ENCODE data around the gene SPATS2. TPM values are rescaled to one million over a fixed set of nuclear protein-coding genes. Genes with fewer than 3 reads are reported as not detected.

SPATS2 gene
- polyA plus RNA-seq, 1 of the 3 experiments (the other 2 are of a cell fraction), result 72.9 TPM

DNA sequence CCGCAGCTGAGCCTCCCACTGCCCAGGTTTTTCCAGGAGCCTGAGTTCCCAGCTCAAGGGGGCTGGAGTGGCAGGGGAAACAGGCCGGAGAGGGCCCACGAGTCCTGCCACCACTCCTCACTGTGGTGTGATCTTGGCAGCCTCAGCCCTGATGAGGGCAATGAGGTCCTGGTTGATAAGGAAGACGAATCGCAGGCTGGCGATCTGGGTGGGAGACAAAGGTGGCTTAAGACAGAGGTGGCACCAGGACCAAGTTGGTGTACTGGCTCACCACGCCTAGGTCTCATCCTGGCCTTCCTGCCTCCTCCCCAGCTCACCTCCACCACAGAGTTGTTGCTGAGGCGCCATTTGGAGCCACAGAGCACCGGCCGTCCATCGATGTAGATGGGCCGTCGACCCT, 191.3 kb downstream of the SPATS2 start (continued):
- TF ChIP-seq, protein P1, sequence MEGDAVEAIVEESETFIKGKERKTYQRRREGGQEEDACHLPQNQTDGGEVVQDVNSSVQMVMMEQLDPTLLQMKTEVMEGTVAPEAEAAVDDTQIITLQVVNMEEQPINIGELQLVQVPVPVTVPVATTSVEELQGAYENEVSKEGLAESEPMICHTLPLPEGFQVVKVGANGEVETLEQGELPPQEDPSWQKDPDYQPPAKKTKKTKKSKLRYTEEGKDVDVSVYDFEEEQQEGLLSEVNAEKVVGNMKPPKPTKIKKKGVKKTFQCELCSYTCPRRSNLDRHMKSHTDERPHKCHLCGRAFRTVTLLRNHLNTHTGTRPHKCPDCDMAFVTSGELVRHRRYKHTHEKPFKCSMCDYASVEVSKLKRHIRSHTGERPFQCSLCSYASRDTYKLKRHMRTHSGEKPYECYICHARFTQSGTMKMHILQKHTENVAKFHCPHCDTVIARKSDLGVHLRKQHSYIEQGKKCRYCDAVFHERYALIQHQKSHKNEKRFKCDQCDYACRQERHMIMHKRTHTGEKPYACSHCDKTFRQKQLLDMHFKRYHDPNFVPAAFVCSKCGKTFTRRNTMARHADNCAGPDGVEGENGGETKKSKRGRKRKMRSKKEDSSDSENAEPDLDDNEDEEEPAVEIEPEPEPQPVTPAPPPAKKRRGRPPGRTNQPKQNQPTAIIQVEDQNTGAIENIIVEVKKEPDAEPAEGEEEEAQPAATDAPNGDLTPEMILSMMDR (IDR thresholded peaks at IDR 0.05), result no peak

DNA sequence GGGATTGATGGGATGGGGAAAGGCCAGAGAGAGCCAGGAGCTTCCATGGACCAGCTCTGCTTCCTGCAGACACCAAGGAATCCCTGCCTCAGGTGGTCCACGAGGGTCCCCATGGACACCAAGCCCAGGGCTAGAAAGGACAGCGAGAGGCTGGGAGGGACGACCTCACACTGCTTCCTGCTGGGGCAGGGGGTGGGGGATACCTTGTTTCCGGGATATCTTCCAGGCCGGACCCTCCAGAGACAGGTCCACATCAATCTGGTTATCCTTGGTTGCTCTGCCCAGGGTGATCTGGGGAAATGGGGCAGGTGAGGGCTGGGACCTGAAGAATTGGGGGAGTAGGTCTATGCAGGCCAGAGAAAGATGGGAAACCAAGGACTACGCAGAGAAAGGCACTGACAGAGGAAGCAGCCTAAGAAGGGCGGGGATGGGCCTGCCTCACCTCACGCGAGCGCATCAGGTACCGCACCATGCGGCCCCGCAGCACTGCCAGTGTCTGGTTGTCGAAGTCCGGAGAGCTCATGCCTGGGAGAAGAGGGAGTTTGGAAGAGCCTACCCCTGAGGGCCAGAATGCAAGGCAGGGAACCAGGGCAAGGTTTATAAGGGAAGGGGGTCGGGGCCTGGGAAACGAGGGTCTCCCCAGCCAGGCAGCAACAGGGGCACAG, 191.9 kb downstream of the SPATS2 start:
- Histone ChIP-seq H3K27me3 (ENCODE audit: insufficient read depth) (no peaks in the 10 kb centered on the region), H3K27ac (ENCODE audit: low read depth in 2 of 2, low read length in 1 of 2) (no peak overlapping the region), H4K20me1 (ENCODE audit: insufficient read depth) (no peaks in the 10 kb centered on the region), H3K79me2 (ENCODE audit: insufficient read depth) (no peaks in the 10 kb centered on the region), H2AFZ (ENCODE audit: low read depth) (no peak overlapping the region), H3K4me1 (ENCODE audit: control insufficient read depth in 1 of 2, insufficient read depth in 2 of 2, low read depth in 1 of 2, low read length in 1 of 2) (no peaks in the 10 kb centered on the region), H3K4me3 (ENCODE audit: low read depth in 2 of 2, low read length in 1 of 2) (no peak overlapping the region), H3K36me3 (replicated peaks in 1 of 2; ENCODE audit: control insufficient read depth in 1 of 2, insufficient read depth in 2 of 2, low read length in 1 of 2) (peaks cover 19 to 63% of the 10 kb centered on the region in 2 experiments), H3F3A (replicated peaks; ENCODE audit: insufficient read depth) (no peaks in the 10 kb centered on the region), H3K9me2 (no peaks in the 10 kb centered on the region), H3K4me2 (no peak overlapping the region), H3K9ac (no peak overlapping the region), H3K9me3 (no peaks in the 10 kb centered on the region)
- ChIA-PET POLR2A (no interaction called here), CTCF (interaction anchor here (0.6 to 9.9 kb wide), 6 partner anchors 22 to 212 kb away, joined by 3 to 76 read pairs (median 4); partner anchors contain the start of gene DNAJC22)
- 98% methylated on average over 14 of the region's 17 CpGs for WGBS (ENCODE audit: low lambda C conversion rate)
- no peak for DNase-seq
- TF ChIP-seq RCOR1 (IDR thresholded peaks at IDR 0.05; ENCODE audit: low read length) (no peak), EP300 (IDR thresholded peaks at IDR 0.05; ENCODE audit: borderline replicate concordance in 1 of 2, low read depth in 1 of 2, low read length in 1 of 2) (no peak), TEAD4 (IDR thresholded peaks at IDR 0.05; ENCODE audit: borderline replicate concordance, insufficient read depth) (no peak), NRF1 (IDR thresholded peaks at IDR 0.05; ENCODE audit: low read depth, low read length) (no peak), SIN3A (IDR thresholded peaks at IDR 0.05; ENCODE audit: borderline replicate concordance, low read depth, low read length) (no peak), NFIC (IDR thresholded peaks at IDR 0.05; ENCODE audit: borderline replicate concordance) (no peak), EZH2phosphoT487 (IDR thresholded peaks at IDR 0.05; ENCODE audit: borderline replicate concordance, low read depth) (no peak)
- TF ChIP-seq, protein P2, sequence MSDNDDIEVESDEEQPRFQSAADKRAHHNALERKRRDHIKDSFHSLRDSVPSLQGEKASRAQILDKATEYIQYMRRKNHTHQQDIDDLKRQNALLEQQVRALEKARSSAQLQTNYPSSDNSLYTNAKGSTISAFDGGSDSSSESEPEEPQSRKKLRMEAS (IDR thresholded peaks at IDR 0.05; ENCODE audit: low read depth), result no peak
- TF ChIP-seq, protein P3, sequence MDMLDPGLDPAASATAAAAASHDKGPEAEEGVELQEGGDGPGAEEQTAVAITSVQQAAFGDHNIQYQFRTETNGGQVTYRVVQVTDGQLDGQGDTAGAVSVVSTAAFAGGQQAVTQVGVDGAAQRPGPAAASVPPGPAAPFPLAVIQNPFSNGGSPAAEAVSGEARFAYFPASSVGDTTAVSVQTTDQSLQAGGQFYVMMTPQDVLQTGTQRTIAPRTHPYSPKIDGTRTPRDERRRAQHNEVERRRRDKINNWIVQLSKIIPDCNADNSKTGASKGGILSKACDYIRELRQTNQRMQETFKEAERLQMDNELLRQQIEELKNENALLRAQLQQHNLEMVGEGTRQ (IDR thresholded peaks at IDR 0.05; ENCODE audit: borderline replicate concordance, low read depth, low read length), result no peak
- TF ChIP-seq, protein P4, sequence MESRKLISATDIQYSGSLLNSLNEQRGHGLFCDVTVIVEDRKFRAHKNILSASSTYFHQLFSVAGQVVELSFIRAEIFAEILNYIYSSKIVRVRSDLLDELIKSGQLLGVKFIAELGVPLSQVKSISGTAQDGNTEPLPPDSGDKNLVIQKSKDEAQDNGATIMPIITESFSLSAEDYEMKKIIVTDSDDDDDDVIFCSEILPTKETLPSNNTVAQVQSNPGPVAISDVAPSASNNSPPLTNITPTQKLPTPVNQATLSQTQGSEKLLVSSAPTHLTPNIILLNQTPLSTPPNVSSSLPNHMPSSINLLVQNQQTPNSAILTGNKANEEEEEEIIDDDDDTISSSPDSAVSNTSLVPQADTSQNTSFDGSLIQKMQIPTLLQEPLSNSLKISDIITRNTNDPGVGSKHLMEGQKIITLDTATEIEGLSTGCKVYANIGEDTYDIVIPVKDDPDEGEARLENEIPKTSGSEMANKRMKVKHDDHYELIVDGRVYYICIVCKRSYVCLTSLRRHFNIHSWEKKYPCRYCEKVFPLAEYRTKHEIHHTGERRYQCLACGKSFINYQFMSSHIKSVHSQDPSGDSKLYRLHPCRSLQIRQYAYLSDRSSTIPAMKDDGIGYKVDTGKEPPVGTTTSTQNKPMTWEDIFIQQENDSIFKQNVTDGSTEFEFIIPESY (IDR thresholded peaks at IDR 0.05; ENCODE audit: borderline replicate concordance, low read depth), result no peak
- TF ChIP-seq, protein P5, sequence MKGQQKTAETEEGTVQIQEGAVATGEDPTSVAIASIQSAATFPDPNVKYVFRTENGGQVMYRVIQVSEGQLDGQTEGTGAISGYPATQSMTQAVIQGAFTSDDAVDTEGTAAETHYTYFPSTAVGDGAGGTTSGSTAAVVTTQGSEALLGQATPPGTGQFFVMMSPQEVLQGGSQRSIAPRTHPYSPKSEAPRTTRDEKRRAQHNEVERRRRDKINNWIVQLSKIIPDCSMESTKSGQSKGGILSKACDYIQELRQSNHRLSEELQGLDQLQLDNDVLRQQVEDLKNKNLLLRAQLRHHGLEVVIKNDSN (IDR thresholded peaks at IDR 0.05; ENCODE audit: borderline replicate concordance, low read depth), result no peak
- TF ChIP-seq, protein P6, sequence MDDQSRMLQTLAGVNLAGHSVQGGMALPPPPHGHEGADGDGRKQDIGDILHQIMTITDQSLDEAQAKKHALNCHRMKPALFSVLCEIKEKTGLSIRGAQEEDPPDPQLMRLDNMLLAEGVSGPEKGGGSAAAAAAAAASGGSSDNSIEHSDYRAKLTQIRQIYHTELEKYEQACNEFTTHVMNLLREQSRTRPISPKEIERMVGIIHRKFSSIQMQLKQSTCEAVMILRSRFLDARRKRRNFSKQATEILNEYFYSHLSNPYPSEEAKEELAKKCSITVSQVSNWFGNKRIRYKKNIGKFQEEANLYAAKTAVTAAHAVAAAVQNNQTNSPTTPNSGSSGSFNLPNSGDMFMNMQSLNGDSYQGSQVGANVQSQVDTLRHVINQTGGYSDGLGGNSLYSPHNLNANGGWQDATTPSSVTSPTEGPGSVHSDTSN (IDR thresholded peaks at IDR 0.05), result no peak
- TF ChIP-seq, protein P7, sequence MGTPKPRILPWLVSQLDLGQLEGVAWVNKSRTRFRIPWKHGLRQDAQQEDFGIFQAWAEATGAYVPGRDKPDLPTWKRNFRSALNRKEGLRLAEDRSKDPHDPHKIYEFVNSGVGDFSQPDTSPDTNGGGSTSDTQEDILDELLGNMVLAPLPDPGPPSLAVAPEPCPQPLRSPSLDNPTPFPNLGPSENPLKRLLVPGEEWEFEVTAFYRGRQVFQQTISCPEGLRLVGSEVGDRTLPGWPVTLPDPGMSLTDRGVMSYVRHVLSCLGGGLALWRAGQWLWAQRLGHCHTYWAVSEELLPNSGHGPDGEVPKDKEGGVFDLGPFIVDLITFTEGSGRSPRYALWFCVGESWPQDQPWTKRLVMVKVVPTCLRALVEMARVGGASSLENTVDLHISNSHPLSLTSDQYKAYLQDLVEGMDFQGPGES (IDR thresholded peaks at IDR 0.05; ENCODE audit: low read depth, low read length), result no peak
- TF ChIP-seq, protein P8, sequence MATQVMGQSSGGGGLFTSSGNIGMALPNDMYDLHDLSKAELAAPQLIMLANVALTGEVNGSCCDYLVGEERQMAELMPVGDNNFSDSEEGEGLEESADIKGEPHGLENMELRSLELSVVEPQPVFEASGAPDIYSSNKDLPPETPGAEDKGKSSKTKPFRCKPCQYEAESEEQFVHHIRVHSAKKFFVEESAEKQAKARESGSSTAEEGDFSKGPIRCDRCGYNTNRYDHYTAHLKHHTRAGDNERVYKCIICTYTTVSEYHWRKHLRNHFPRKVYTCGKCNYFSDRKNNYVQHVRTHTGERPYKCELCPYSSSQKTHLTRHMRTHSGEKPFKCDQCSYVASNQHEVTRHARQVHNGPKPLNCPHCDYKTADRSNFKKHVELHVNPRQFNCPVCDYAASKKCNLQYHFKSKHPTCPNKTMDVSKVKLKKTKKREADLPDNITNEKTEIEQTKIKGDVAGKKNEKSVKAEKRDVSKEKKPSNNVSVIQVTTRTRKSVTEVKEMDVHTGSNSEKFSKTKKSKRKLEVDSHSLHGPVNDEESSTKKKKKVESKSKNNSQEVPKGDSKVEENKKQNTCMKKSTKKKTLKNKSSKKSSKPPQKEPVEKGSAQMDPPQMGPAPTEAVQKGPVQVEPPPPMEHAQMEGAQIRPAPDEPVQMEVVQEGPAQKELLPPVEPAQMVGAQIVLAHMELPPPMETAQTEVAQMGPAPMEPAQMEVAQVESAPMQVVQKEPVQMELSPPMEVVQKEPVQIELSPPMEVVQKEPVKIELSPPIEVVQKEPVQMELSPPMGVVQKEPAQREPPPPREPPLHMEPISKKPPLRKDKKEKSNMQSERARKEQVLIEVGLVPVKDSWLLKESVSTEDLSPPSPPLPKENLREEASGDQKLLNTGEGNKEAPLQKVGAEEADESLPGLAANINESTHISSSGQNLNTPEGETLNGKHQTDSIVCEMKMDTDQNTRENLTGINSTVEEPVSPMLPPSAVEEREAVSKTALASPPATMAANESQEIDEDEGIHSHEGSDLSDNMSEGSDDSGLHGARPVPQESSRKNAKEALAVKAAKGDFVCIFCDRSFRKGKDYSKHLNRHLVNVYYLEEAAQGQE (IDR thresholded peaks at IDR 0.05; ENCODE audit: low read depth, low read length), result no peak
